ENCODE results near the gene RTTN.

DNA sequence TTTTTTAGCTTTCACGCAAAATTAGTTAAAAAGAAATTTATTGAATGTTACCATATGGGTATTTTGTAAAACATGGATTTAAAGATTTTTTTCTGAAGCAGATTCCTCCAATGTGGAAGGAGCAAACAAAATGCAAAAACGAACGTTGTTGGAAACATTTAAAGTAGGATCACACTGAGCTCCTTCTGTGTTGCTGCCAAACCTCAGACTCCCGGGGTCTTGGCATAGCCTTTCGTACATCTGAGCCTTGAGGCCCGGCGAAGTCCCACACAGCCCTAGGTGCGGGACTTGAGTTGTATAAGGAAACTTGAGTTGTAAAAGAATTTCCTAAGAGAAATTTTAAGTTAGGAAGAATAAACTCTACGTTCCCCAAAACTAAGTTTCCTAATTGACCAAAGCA lies 205.8 kb downstream of the RTTN start:
- TF ChIP-seq GATA3 (IDR thresholded peaks at IDR 0.05; ENCODE audit: low read depth, low read length) (no peak), GATA2 (IDR thresholded peaks at IDR 0.05; ENCODE audit: low read depth, low read length) (no peak)
